Mesothelial cell of epicardium (in vitro differentiated cells): Measurements from ENCODE around the gene TCEA3. TPM values are rescaled to one million over a fixed set of nuclear protein-coding genes. Genes with fewer than 3 reads are reported as not detected.

Experiments used
- DNase-seq, 2 experiments: peaks; one replicate each; pipeline ENCODE4 v3.0.0; 2021; ENCODE audit warnings: low spot score in 2 of 2; ENCODE audit not compliant: unreplicated experiment in 2 of 2
- H3K27ac Mint-ChIP-seq: 2 replicates; pipeline ENCODE4 v1.8.0; 2021; ENCODE audit warnings: mixed read lengths
- H3K27me3 Mint-ChIP-seq: 2 replicates; pipeline ENCODE4 v1.8.0; 2021; ENCODE audit warnings: low read depth, mixed read lengths
- H3K36me3 Mint-ChIP-seq: 2 replicates; pipeline ENCODE4 v1.8.0; 2021; ENCODE audit warnings: mixed read lengths
- H3K4me1 Mint-ChIP-seq: 2 replicates; pipeline ENCODE4 v1.8.0; 2021; ENCODE audit warnings: mixed read lengths
- H3K4me3 Mint-ChIP-seq: 2 replicates; pipeline ENCODE4 v1.8.0; 2021; ENCODE audit warnings: mild to moderate bottlenecking, moderate library complexity, mixed read lengths
- H3K9me3 Mint-ChIP-seq: 2 replicates; pipeline ENCODE4 v1.8.0; 2021; ENCODE audit warnings: mixed read lengths
- total RNA-seq: library from RNA; stranded (reverse); gene quantifications from 3 replicates; pipeline ENCODE4 v1.2.1, GENCODE V29; 2021
- TF ChIP-seq, protein P1 (sequence below): fragments of 200-600 bp; sonication (generic); IDR thresholded peaks from one replicate; pipeline ENCODE4 v1.5.0; 2021; ENCODE audit warnings: antibody characterized with exemption; ENCODE audit not compliant: unreplicated experiment

The TCEA3 gene
- total RNA-seq, 1 donor from 2014 or later: 10.0 TPM

DNA sequence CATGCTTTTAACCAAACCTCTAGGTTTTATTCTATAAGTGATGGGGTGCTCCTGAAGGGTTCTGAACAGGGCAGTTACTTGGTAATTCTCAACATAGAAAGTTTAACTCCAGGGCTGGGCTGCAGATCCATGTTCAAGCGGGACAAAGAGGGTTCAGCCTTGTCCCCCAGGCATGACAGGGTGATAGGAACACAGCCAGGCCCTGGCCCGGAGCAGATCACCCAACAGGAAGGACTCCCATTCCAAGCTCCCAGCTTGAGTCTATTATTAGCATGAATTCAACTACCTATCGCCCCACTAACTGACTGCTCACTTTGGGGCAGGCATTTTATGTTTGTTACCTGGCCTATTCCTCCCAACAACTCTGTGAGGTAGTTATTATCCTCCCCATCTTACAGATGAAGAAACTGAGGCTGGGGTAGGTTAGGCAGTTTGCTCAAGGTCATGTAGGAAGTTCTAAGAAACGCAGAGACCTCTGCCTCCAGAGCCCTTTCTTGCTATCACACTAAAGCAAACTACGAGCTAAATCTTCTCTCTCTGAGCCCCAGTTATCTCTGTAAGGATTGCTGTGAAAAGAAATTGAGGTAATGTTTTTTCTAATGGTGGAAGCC lies 44.9 kb upstream of the TCEA3 start:
- no peaks in the 10 kb centered on the region for H3K27me3 Mint-ChIP-seq
- H3K36me3 Mint-ChIP-seq: no peaks in the 10 kb centered on the region
- H3K27ac Mint-ChIP-seq: no peak overlapping the region
- no peaks in the 10 kb centered on the region for H3K9me3 Mint-ChIP-seq
- H3K4me3 Mint-ChIP-seq: no peak overlapping the region
- H3K4me1 Mint-ChIP-seq: no peaks in the 10 kb centered on the region
- no peak for DNase-seq
- TF ChIP-seq, protein P1, sequence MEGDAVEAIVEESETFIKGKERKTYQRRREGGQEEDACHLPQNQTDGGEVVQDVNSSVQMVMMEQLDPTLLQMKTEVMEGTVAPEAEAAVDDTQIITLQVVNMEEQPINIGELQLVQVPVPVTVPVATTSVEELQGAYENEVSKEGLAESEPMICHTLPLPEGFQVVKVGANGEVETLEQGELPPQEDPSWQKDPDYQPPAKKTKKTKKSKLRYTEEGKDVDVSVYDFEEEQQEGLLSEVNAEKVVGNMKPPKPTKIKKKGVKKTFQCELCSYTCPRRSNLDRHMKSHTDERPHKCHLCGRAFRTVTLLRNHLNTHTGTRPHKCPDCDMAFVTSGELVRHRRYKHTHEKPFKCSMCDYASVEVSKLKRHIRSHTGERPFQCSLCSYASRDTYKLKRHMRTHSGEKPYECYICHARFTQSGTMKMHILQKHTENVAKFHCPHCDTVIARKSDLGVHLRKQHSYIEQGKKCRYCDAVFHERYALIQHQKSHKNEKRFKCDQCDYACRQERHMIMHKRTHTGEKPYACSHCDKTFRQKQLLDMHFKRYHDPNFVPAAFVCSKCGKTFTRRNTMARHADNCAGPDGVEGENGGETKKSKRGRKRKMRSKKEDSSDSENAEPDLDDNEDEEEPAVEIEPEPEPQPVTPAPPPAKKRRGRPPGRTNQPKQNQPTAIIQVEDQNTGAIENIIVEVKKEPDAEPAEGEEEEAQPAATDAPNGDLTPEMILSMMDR: no peak

DNA sequence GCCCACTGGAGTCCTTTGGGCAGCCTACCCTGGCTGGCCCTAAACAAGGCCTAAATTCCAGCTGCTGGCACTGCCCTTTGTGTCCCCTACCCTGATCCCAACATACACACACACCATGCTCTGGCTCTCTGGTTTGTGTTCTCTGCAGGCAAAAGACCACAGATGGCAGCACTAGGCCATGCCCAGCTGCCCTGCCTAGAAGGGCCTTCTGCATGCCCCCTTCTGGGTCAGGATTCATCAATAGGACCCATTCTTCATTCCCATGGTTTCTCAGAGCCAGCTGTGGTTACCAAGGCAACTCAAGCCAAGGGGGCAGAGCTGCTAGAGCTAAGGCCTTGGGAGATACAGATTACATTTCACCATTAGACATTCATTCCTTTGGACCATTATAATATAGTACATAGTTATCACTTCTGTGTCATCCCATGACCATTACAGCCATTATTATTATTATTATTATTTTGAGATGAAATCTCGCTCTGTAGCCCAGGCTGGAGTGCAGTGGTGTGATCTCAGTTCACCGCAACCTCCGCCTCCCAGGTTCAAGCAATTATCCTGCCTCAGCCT lies 42.0 kb upstream of the TCEA3 start:
- peaks cover 8% of the 10 kb centered on the region for H3K36me3 Mint-ChIP-seq
- no peaks in the 10 kb centered on the region for H3K4me1 Mint-ChIP-seq
- DNase-seq: no peak
- no peaks in the 10 kb centered on the region for H3K27me3 Mint-ChIP-seq
- H3K27ac Mint-ChIP-seq: no peak overlapping the region
- TF ChIP-seq, protein P1: no peak
- H3K9me3 Mint-ChIP-seq: peaks cover 5% of the 10 kb centered on the region
- no peak overlapping the region for H3K4me3 Mint-ChIP-seq

DNA sequence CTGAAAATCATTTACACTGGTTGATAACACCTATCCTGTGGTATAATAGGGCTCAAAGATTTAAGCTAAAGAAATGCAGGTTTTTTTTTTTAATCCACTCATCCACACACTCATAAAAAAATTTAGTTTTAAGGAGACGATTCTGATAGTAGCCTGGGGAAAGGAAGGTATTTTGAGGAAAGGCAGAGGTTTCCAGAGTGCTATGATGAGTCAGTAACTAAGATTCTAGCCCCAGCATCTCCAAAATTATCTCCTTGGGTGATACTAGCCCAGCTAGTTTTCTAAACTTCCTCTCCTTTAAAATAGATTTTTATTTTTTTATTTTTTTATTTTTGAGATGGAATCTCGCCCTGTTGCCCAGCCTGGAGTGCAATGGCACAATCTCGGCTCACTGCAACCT lies 38.7 kb upstream of the TCEA3 start:
- TF ChIP-seq, protein P1: no peak
- no peaks in the 10 kb centered on the region for H3K27me3 Mint-ChIP-seq
- peaks cover 5% of the 10 kb centered on the region for H3K9me3 Mint-ChIP-seq
- no peak overlapping the region for H3K4me3 Mint-ChIP-seq
- DNase-seq: no peak
- no peak overlapping the region for H3K27ac Mint-ChIP-seq
- H3K36me3 Mint-ChIP-seq: peaks cover 17% of the 10 kb centered on the region
- H3K4me1 Mint-ChIP-seq: no peaks in the 10 kb centered on the region

DNA sequence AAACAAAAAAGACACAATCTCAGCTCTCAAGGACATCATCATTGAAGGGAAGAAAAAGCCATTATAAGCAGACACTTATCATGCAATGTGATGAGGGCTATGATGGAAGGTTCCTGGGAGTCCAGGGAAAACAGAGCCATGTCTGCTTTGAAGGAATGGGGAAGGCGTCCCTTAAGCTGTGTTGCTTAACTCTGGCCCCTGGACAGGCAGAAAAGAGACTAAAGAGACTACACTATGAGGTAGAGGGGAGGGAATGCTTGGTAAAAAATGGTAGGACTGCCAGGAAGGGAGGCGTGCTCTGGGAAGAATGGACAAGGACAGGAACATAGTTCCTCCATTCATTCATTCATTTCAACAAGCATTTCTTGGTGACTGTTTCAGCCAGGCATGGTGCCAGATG lies 38.2 kb upstream of the TCEA3 start:
- TF ChIP-seq, protein P1: no peak

DNA sequence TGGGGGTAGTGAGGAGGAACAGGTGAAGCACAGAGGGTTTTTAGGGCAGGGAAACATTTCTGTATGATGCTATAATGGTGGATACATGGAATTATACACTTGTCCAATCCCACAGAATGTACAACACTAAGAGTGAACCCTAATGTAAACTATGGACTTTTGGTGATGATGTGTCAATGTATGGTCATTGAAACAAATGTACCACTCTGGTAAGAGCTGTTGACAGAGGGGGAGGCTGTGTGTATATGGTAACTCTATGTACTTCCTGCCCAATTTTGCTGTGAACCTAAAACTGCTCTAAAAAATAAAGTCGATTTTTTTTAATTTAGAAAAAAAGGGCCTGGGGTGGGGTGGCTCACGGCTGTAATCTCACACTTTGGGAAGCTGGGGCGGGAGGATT lies 36.5 kb upstream of the TCEA3 start:
- Mint-ChIP-seq H3K9me3 (peaks cover 5% of the 10 kb centered on the region), H3K4me3 (no peak overlapping the region)
- DNase-seq: no peak

More for the DNA sequence above, 38.2 kb upstream of the TCEA3 start:
- no peak overlapping the region for H3K27ac Mint-ChIP-seq
- H3K27me3 Mint-ChIP-seq: no peaks in the 10 kb centered on the region
- peaks cover 5% of the 10 kb centered on the region for H3K9me3 Mint-ChIP-seq
- DNase-seq: no peak
- H3K36me3 Mint-ChIP-seq: peaks cover 19% of the 10 kb centered on the region
- no peaks in the 10 kb centered on the region for H3K4me1 Mint-ChIP-seq
- no peak overlapping the region for H3K4me3 Mint-ChIP-seq

More for the DNA sequence above, 36.5 kb upstream of the TCEA3 start:
- H3K36me3 Mint-ChIP-seq: peaks cover 26% of the 10 kb centered on the region
- no peaks in the 10 kb centered on the region for H3K27me3 Mint-ChIP-seq
- H3K4me1 Mint-ChIP-seq: no peaks in the 10 kb centered on the region
- TF ChIP-seq, protein P1: no peak
- no peak overlapping the region for H3K27ac Mint-ChIP-seq
